ENCODE results near the gene SYNE2. TPM values are rescaled to one million over a fixed set of nuclear protein-coding genes. Genes with fewer than 3 reads are reported as not detected.

Gene SYNE2
- total RNA-seq, 2 experiments from 2014 or later = 150 to 212 TPM

DNA sequence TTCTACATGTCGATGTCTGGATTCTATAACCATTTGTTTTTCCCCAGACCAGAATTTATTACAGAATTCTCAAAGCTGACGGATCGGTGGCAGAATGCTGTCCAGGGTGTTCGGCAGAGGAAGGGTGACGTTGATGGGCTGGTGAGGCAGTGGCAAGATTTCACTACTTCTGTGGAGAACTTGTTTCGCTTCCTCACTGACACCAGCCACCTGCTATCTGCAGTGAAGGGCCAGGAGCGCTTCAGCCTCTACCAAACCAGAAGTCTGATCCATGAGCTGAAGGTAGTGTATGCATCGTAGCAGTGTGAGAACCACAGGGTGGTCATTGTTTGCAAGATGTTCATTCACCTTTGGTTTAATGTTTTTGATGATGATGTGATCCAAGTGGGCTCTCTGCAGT is 317.4 kb downstream of the SYNE2 start:
- intact Hi-C loops (cut with micrococcal nuclease; ENCODE audit: unreplicated experiment) = no loop called here
- no peaks in the 10 kb centered on the region for H3K9me2 ChIP-seq (ENCODE audit: insufficient read depth, low read length)
- no peaks in the 10 kb centered on the region for H3K4me1 ChIP-seq (ENCODE audit: insufficient read depth, low read length, poor library complexity, severe bottlenecking)
- TF ChIP-seq CTCF (conservative IDR thresholded peaks at IDR 0.05; ENCODE audit: low read length) = no peak
- TF ChIP-seq EZH2phosphoT487 (IDR thresholded peaks at IDR 0.05; ENCODE audit: borderline replicate concordance, low read depth, low read length) = no peak
- no peak overlapping the region for H3K4me2 ChIP-seq (ENCODE audit: low read length)
- DNase-seq (ENCODE audit: low spot score) = peak; percentile 26
- H2AFZ ChIP-seq (ENCODE audit: low read length) = no peak overlapping the region
- H3K4me3 ChIP-seq (ENCODE audit: low read depth, low read length, poor library complexity, severe bottlenecking) = no peak overlapping the region
- no peak overlapping the region for H3K27ac ChIP-seq (ENCODE audit: low read depth, low read length, poor library complexity, severe bottlenecking)
- H3K79me2 ChIP-seq (ENCODE audit: insufficient read depth, low read depth, low read length) = no peaks in the 10 kb centered on the region
- ChIA-PET CTCF (ENCODE audit: unreplicated experiment) (interaction anchor here (1.0 kb wide), 1 partner anchor 14 kb away, joined by 3 read pairs; no protein-coding TSS in a partner anchor), POLR2A (interaction anchor here (0.8 to 1.2 kb wide), 2 partner anchors 10 to 238 kb away, joined by 3 read pairs; no protein-coding TSS in a partner anchor)
- H4K20me1 ChIP-seq (ENCODE audit: insufficient read depth, low read length) = no peaks in the 10 kb centered on the region
- no peaks in the 10 kb centered on the region for H3K9me3 ChIP-seq (ENCODE audit: low read length)
- H3K36me3 ChIP-seq (ENCODE audit: insufficient read depth, low read length) = peaks cover 87% of the 10 kb centered on the region
- BruUV-seq (replicated peaks) = no TSS peak

- CTCF ChIA-PET (ENCODE audit: unreplicated experiment) = no interaction called here
- BruUV-seq (replicated peaks) = no TSS peak
- intact Hi-C loops (cut with micrococcal nuclease; ENCODE audit: unreplicated experiment) = no loop called here
These were observed 322.3 kb downstream of the SYNE2 start for GRCh38 chr14:64174922-64175782.

More at GRCh38 chr14:64174922-64175782, 322.3 kb downstream of the SYNE2 start:
- Histone ChIP-seq H3K4me2 (ENCODE audit: low read length) (no peak overlapping the region), H3K9me3 (ENCODE audit: low read length) (no peaks in the 10 kb centered on the region), H3K9me2 (ENCODE audit: insufficient read depth, low read length) (no peaks in the 10 kb centered on the region), H3K79me2 (ENCODE audit: insufficient read depth, low read depth, low read length) (no peaks in the 10 kb centered on the region), H3K4me1 (ENCODE audit: insufficient read depth, low read length, poor library complexity, severe bottlenecking) (no peaks in the 10 kb centered on the region), H2AFZ (ENCODE audit: low read length) (no peak overlapping the region), H3K36me3 (ENCODE audit: insufficient read depth, low read length) (peaks cover 85% of the 10 kb centered on the region), H3K4me3 (ENCODE audit: low read depth, low read length, poor library complexity, severe bottlenecking) (no peak overlapping the region), H3K27ac (ENCODE audit: low read depth, low read length, poor library complexity, severe bottlenecking) (no peak overlapping the region), H4K20me1 (ENCODE audit: insufficient read depth, low read length) (no peaks in the 10 kb centered on the region)
- TF ChIP-seq CTCF (conservative IDR thresholded peaks at IDR 0.05; ENCODE audit: low read length) (no peak), EZH2phosphoT487 (IDR thresholded peaks at IDR 0.05; ENCODE audit: borderline replicate concordance, low read depth, low read length) (no peak)
- no peak for DNase-seq (ENCODE audit: low spot score)
- POLR2A ChIA-PET = interaction anchor here (1.1 kb wide), 1 partner anchor 34 kb away, joined by 4 read pairs; no protein-coding TSS in a partner anchor
